GM06990 (cell line): ENCODE data around the gene KRTAP13-1.

Source experiments
- DNase-seq: peaks from one replicate; pipeline ENCODE4 v3.0.0-alpha.2; 2011; ENCODE audit not compliant: insufficient read length; ENCODE audit errors: extremely low read depth
- H3K27me3 ChIP-seq: replicated peaks from 2 replicates; pipeline ENCODE4 v1.6.0; 2011; ENCODE audit warnings: low read length; ENCODE audit not compliant: control insufficient read depth, insufficient read depth
- H3K36me3 ChIP-seq: 2 replicates; pipeline ENCODE4 v1.5.1; 2011; ENCODE audit warnings: low read length; ENCODE audit not compliant: control insufficient read depth, insufficient read depth
- H3K4me3 ChIP-seq: replicated peaks from 2 replicates; pipeline ENCODE4 v1.5.1; 2011; ENCODE audit warnings: low read depth, mild to moderate bottlenecking, control low read depth, low read length
- CTCF ChIP-seq: IDR thresholded peaks from 2 replicates; pipeline ENCODE4 v1.5.1; 2011; ENCODE audit warnings: low read length, control low read depth, mild to moderate bottlenecking, inconsistent platforms; ENCODE audit not compliant: insufficient read depth, poor library complexity, severe bottlenecking

Gene KRTAP13-1

DNA sequence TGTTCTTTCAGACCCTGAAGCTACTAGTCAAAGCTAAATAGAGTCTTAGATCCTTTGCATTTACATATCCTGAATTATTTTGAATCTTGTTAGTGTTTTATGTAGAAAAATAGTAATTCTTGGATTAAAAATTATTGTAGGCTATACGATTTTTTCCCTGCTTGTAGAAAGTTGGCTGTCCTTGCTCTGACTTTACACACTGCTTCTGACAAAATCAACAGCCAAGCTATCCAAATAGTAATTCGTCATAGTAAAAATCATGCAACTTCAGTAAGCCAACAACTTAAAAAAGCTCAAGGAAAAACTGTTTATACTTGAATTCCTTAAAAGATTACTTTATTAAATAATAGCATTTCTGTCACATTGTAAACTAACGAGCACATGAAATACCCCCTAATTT is 39.9 kb upstream of the KRTAP13-1 start:
- DNase-seq = no peak
- Histone ChIP-seq H3K4me3 (no peak overlapping the region), H3K36me3 (no peaks in the 10 kb centered on the region), H3K27me3 (no peaks in the 10 kb centered on the region)
- TF ChIP-seq CTCF = no peak

- no peak for TF ChIP-seq CTCF
- no peak for DNase-seq
- Histone ChIP-seq H3K4me3 (no peak within 1 kb of the TSS), H3K27me3 (no peaks in the 10 kb centered on the region), H3K36me3 (no peaks in the 10 kb centered on the region)
Observed at GRCh38 chr21:30372139-30372770, 23.6 kb upstream of the KRTAP13-1 start, which contains the start of gene KRTAP13-2. Gene KRTAP13-2, minus strand, starts transcription at chr21:30372271. Its CDS starts 58 bp downstream, at chr21:30372213.

DNA sequence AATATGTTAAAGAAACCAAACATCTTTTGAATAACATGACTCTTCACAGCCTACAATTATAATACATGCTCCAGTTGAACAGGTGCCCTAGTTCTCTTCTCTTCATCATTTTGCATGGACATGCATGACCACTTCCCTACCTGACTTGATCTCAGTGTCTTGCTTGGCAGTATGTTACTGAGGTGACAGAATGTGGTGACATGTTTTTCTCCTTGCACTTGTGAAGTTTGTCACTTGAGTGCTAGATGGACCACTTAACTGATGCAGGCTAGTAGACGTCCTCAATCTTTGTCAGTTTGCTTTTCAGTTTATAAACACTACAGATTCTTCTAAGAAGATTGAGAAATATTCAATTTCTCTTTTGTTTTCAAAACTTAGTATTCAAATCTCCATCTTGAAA is 13.6 kb upstream of the KRTAP13-1 start:
- TF ChIP-seq CTCF = no peak
- no peak overlapping the region for H3K4me3 ChIP-seq
- no peak for DNase-seq
- no peaks in the 10 kb centered on the region for H3K27me3 ChIP-seq
- no peaks in the 10 kb centered on the region for H3K36me3 ChIP-seq

GRCh38 chr21:30391492-30392025 is 4.3 kb upstream of the KRTAP13-1 start:
- Histone ChIP-seq H3K4me3 (no peak overlapping the region), H3K27me3 (no peaks in the 10 kb centered on the region), H3K36me3 (no peaks in the 10 kb centered on the region)
- TF ChIP-seq CTCF = no peak
- DNase-seq = no peak

DNA sequence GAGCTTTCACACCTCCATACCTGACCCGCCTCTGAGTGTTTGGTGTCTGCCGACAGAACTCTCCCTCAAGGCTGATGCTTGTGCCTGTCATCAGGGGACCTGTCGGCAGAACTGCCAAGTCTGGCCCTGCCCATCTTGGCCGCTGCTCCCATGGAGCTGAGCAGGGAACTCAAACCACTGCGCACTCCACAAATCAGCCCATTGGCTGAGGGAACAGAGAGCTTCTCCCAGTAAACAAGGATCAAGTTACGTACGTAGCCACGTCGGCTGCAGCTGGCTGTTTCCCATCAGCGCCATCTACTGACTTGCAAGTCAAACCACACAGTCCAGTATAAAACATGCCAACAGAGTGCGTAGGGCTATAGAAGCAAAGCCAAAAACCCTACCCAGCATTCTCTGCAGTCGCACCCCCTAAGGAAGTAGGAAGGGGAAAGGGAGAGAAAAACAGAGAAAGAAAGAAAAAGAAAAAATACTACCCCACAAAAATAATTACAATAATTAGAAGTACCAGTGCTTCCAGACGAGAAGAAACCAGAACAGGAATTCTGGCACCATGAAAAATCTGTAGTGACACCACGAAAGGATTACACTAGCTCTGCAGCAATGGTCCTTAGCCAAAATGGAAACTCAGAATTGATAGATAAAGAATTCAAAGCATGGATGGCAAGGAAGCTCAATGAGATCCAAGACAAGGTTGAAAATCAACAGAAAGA is 13.1 kb downstream of the KRTAP13-1 start:
- DNase-seq = no peak
- peak; percentile 29 for TF ChIP-seq CTCF
- Histone ChIP-seq H3K4me3 (no peak overlapping the region), H3K36me3 (no peaks in the 10 kb centered on the region), H3K27me3 (no peaks in the 10 kb centered on the region)

GRCh38 chr21:30415993-30416392 is 20.2 kb downstream of the KRTAP13-1 start:
- Histone ChIP-seq H3K27me3 (no peaks in the 10 kb centered on the region), H3K36me3 (no peaks in the 10 kb centered on the region), H3K4me3 (no peak overlapping the region)
- DNase-seq = no peak
- TF ChIP-seq CTCF = no peak
